Mesodermal cell (in vitro differentiated cells): ENCODE data around the gene SH3BP5.

Experiments used
- H3K27ac ChIP-seq: 2 replicates; pipeline ENCODE4 v1.7.0; 2013; ENCODE audit warnings: mild to moderate bottlenecking, low read depth, low read length, moderate library complexity; ENCODE audit not compliant: severe bottlenecking
- H3K36me3 ChIP-seq: 2 replicates; pipeline ENCODE4 v1.7.1; 2013; ENCODE audit warnings: mild to moderate bottlenecking, low read length, moderate library complexity; ENCODE audit not compliant: control insufficient read depth, insufficient read depth
- H3K4me1 ChIP-seq: one replicate; pipeline ENCODE4 v1.7.1; 2013; ENCODE audit warnings: mild to moderate bottlenecking, low read length; ENCODE audit not compliant: insufficient read depth, control insufficient read depth, poor library complexity, severe bottlenecking
- H3K4me3 ChIP-seq: 2 replicates; pipeline ENCODE4 v1.7.0; 2013; ENCODE audit warnings: low read length, control low read depth, mild to moderate bottlenecking; ENCODE audit not compliant: insufficient read depth, poor library complexity, severe bottlenecking; ENCODE audit errors: extremely low read depth
- H3K9me3 ChIP-seq: 2 replicates; pipeline ENCODE4 v1.7.1; 2013; ENCODE audit warnings: mild to moderate bottlenecking, low read length, moderate library complexity; ENCODE audit not compliant: control insufficient read depth
- WGBS, 2 experiments: methylation state at CpG; one replicate each; pipeline ENCODE4 v1.1.5; 2013; ENCODE audit warnings: missing lambda C conversion rate in 2 of 2; ENCODE audit not compliant: insufficient coverage in 2 of 2; 5-methylcytosine and 5-hydroxymethylcytosine counted together

Gene SH3BP5

GRCh38 chr3:15265655-15266509 lies 66.5 kb downstream of the SH3BP5 start:
- 92 to 95% methylated on average over 11 to 18 of the region's 19 CpGs for WGBS, 2 experiments

GRCh38 chr3:15264486-15264885 lies 67.9 kb downstream of the SH3BP5 start:
- Histone ChIP-seq H3K9me3 (no peaks in the 10 kb centered on the region), H3K27ac (no peak overlapping the region), H3K36me3 (peaks cover 70% of the 10 kb centered on the region), H3K4me3 (no peak overlapping the region), H3K4me1 (peaks cover 15% of the 10 kb centered on the region)
- no CpG with 5 or more reads among the region's 2 CpGs for WGBS, 2 experiments

More at GRCh38 chr3:15265655-15266509, 66.5 kb downstream of the SH3BP5 start:
- Histone ChIP-seq H3K27ac (no peak overlapping the region), H3K4me1 (peaks cover 25% of the 10 kb centered on the region), H3K36me3 (peaks cover 56% of the 10 kb centered on the region), H3K9me3 (no peaks in the 10 kb centered on the region), H3K4me3 (no peak overlapping the region)

GRCh38 chr3:15263926-15264325 lies 68.5 kb downstream of the SH3BP5 start:
- Histone ChIP-seq H3K4me1 (peaks cover 9% of the 10 kb centered on the region), H3K4me3 (no peak overlapping the region), H3K36me3 (peaks cover 76% of the 10 kb centered on the region), H3K27ac (no peak overlapping the region), H3K9me3 (no peaks in the 10 kb centered on the region)
- 100% methylated on average over 1 of the region's 2 CpGs for WGBS, 2 experiments

GRCh38 chr3:15263120-15263519 lies 69.3 kb downstream of the SH3BP5 start:
- no peaks in the 10 kb centered on the region for H3K9me3 ChIP-seq
- H3K27ac ChIP-seq: no peak overlapping the region
- 91 to 98% methylated on average over 3 to 4 of the region's 4 CpGs for WGBS, 2 experiments
- peaks cover 3% of the 10 kb centered on the region for H3K4me1 ChIP-seq
- H3K4me3 ChIP-seq: no peak overlapping the region
- peaks cover 82% of the 10 kb centered on the region for H3K36me3 ChIP-seq

GRCh38 chr3:15262021-15262420 lies 70.4 kb downstream of the SH3BP5 start:
- Histone ChIP-seq H3K9me3 (no peaks in the 10 kb centered on the region), H3K36me3 (peaks cover 87% of the 10 kb centered on the region), H3K4me3 (no peak overlapping the region), H3K4me1 (no peaks in the 10 kb centered on the region), H3K27ac (no peak overlapping the region)
- 98 to 99% methylated on average over 8 of the region's 9 CpGs for WGBS, 2 experiments

- peaks cover 87% of the 10 kb centered on the region for H3K36me3 ChIP-seq
- no peak overlapping the region for H3K4me3 ChIP-seq
- H3K27ac ChIP-seq: no peak overlapping the region
- no peaks in the 10 kb centered on the region for H3K4me1 ChIP-seq
- H3K9me3 ChIP-seq: no peaks in the 10 kb centered on the region
These were observed 71.1 kb downstream of the SH3BP5 start for GRCh38 chr3:15261274-15261673.

- no peak overlapping the region for H3K4me3 ChIP-seq
- no peaks in the 10 kb centered on the region for H3K9me3 ChIP-seq
- H3K36me3 ChIP-seq: peaks cover 87% of the 10 kb centered on the region
- H3K4me1 ChIP-seq: no peaks in the 10 kb centered on the region
- WGBS, 2 experiments: 91 to 97% methylated on average over 2 to 3 of the region's 4 CpGs
- H3K27ac ChIP-seq: no peak overlapping the region
These were observed 71.9 kb downstream of the SH3BP5 start for GRCh38 chr3:15260531-15260930.

- WGBS, 2 experiments: 97 to 99% methylated on average over 7 of the region's 7 CpGs
- Histone ChIP-seq H3K27ac (no peak overlapping the region), H3K4me1 (no peaks in the 10 kb centered on the region), H3K9me3 (no peaks in the 10 kb centered on the region), H3K4me3 (no peak overlapping the region), H3K36me3 (peaks cover 91% of the 10 kb centered on the region)
These were observed 73.7 kb downstream of the SH3BP5 start for GRCh38 chr3:15258720-15259119.

GRCh38 chr3:15256861-15257341 lies 75.5 kb downstream of the SH3BP5 start:
- H3K4me3 ChIP-seq: no peak overlapping the region
- H3K4me1 ChIP-seq: no peaks in the 10 kb centered on the region
- peaks cover 90% of the 10 kb centered on the region for H3K36me3 ChIP-seq
- H3K9me3 ChIP-seq: no peaks in the 10 kb centered on the region
- WGBS, 2 experiments: 98% methylated on average over 7 to 8 of the region's 8 CpGs
- H3K27ac ChIP-seq: no peak overlapping the region

- Histone ChIP-seq H3K27ac (no peak overlapping the region), H3K4me1 (no peaks in the 10 kb centered on the region), H3K9me3 (no peaks in the 10 kb centered on the region), H3K4me3 (no peak overlapping the region), H3K36me3 (peaks cover 89% of the 10 kb centered on the region)
- 80% methylated on average over 1 of the region's 2 CpGs; no CpG with 5 or more reads in 1 of the 2 experiments for WGBS, 2 experiments
These were observed 77.2 kb downstream of the SH3BP5 start for GRCh38 chr3:15255215-15255614.

GRCh38 chr3:15253023-15253697 lies 79.2 kb downstream of the SH3BP5 start:
- H3K36me3 ChIP-seq: peaks cover 84% of the 10 kb centered on the region

More at GRCh38 chr3:15253023-15253697, 79.2 kb downstream of the SH3BP5 start:
- Histone ChIP-seq H3K9me3 (no peaks in the 10 kb centered on the region), H3K27ac (no peak overlapping the region), H3K4me3 (no peak overlapping the region), H3K4me1 (no peaks in the 10 kb centered on the region)
- WGBS, 2 experiments: 94 to 98% methylated on average over 6 of the region's 7 CpGs
